SIG-M5 treated with dmso at 0.1 percent for 504 hours (cell line): ENCODE measurements around the gene BMF.

Experiments used
- DNase-seq: peaks from one replicate; lab custom pipeline; 2025; ENCODE audit not compliant: unreplicated experiment; lab: John Stamatoyannopoulos, UW

BMF gene

DNA sequence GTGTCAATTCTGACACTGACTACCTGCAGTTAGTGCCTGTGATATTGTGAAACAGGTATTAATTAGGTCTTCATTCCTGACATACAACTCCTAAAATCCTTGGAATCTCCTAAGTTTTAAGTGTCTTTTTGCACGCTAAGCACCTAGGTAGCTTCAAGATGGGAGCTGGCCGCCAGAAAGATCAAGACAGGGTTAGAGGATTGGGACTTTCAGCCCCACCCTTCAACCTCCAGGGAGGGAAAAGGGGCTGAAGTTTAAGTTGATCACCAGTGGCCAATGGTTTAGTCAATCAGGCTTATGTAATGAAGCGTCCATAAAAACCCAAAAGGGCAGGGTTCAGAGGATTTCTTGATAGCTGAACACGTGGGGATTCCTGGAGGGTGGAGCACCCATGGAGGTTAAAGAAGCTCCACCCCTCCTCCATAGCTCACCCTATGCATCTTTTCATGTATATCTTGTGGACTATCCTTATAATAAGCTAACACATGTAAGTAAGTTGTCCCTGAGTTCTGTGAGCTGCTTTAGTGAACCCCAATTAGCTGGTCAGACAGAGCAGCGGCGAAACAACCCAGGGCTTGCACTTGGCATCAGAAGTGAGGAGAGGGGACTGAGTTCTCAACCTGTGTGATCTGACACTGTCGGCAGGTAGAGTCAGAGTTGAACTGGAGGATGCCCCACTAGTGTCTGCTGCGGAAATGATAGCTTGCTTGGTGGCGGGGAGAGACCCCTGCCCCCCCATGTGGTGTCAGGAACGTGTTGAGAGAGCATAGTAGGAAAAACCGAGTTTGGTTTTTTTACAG lies 56.9 kb downstream of the BMF start:
- no peak for DNase-seq

GRCh38 chr15:40050788-40051470 lies 57.8 kb downstream of the BMF start:
- DNase-seq: no peak

- DNase-seq: no peak
Measured at GRCh38 chr15:40048926-40049475, 59.7 kb downstream of the BMF start.

- DNase-seq: no peak
Measured at GRCh38 chr15:40048211-40048792, 60.4 kb downstream of the BMF start.

GRCh38 chr15:40047415-40048210 lies 61.1 kb downstream of the BMF start:
- DNase-seq: peak; percentile 84

DNA sequence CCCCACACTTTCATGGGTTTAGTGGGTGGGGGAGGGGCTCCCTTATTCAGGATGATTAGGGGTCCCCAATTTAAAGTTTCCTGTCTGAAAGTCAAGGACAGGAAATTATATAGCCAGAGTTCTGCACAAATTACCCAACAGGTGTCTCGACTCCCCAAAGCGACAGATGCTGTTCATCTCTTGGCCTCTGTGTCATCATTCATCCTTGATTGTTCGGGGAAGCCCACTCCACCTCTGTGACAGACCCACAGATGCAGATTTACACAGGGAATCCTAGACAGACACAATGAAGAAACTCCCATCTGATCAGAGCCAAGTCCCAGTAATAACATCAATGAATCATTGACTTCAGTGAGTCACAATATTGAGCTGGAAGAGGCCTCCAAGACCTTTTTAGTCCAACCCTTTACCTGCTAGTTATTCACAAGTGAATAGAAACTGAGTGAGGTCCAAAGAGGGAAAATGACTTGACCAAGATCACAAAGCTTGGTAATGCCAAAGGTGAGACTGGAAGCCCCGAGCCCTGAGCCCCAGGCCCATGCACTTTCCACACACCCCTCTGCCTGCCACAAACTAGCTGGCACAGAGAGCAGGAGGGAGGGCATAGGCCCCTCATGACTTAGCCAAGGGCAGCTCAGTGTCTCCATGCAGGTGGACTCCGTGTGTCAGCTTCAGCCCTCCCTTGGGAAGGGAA lies 61.8 kb downstream of the BMF start:
- DNase-seq: peak; percentile 9

GRCh38 chr15:40045572-40046217 lies 63.0 kb downstream of the BMF start:
- DNase-seq: no peak

DNA sequence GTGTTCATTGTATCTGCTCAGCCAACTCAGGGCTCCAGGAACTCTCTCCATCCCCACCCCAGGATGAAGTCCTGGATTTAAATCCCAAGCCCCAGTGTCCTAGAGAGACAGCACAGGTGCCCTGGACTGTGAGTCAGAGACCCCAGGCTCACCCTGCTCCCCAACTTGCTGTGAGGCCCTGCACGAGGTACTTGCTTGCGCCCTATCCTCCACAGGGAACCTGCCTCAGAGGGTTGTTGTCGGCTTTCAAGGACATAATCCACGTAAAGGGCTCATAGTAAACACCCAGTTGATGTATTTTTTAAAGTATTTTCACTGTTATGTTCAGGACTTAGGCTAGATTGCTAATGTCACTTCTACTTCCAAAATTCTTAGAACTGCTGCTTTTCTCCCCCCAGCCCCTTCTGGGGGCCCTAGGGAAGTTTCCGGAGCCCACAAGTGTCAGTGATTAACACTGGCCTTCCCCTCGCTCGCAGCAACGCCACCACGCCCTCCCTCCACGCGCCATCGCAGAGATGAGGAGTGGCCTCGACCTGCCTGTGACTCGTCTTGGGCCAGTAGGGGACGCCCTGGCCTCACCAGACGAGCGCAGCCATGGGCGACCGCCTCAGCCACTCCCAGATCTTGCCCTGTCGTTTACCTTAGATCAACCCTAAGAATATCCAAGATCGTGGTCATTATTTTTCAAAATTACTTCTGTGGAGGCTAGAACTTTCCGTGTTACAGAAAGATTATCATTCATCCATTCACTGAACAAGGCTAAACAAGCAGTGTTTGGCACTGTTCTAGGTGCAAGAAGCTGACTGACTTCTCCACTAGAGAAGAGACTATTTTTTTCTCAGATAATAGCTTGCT lies 63.7 kb downstream of the BMF start:
- DNase-seq: peak; percentile 75

GRCh38 chr15:40043927-40044716 lies 64.6 kb downstream of the BMF start:
- DNase-seq: no peak

- no peak for DNase-seq
Measured at GRCh38 chr15:40042791-40043320, 65.8 kb downstream of the BMF start.

GRCh38 chr15:40040770-40041169 lies 67.9 kb downstream of the BMF start:
- no peak for DNase-seq

DNA sequence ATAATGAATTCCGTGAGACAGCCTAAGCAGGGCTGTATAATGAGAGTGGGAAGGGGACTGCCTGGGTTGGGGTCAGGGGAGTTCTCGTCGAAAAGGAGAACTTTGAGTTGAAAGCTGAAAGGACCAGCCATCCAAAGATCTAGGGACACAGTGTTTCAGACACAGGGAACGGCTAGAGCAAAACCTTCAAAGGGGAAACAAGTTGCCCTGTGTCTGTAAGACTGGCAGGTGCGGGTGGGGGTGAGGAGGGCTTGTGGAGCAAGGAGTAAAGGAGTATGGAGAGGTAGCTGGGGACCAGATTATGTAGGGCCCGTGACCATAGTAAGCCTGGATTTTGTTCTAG lies 68.4 kb downstream of the BMF start:
- DNase-seq: no peak

DNA sequence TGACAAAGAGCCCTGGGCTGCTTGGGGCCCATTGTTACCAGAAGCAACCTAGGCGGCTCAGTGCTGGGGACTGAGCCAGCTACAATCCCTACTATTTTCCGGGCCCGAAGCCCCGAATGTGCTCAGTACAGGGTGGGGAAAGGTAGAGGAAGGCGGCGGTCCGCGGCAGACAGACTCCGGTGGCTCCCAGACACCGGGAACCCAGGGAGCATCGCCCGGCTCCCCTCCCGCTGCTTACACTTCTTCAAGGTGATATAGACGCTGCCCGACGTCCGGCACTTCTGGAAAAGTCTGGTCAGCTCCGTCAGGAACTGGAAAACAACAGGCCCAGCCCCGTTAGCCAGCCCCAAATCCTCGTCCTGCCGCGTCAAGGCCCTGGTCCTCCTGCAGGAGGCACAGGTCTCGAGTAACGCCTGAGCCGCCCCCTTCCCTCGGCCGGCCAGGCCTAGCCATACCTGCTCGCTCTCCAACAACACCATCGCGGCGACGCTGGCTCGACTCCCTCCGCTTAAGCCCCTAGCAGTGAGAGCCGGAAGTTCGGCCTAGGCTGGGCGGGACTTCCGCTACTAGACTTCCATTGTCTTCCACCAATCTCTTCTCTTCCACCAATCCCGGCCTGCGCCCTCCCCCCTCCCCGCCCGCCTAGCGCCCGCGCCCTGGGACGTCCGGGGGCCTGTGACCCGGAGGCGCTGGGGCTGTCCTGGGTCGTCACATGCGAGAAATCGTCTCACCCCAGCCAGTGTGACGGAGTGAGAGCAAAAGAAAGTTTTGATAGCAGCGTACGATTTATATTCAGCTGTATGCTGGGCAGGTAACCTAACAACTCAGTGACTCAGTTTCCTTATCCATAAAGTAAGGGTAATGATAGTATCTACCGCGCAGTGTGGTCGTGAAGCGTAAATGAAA lies 69.8 kb downstream of the BMF start, which contains the start of gene SRP14:
Gene SRP14 (minus strand): TSS at position 544 of the 906 bp plus-strand sequence. CDS start 65 bp downstream, at position 479.
- peak; percentile 92 for DNase-seq

GRCh38 chr15:40038275-40038637 lies 70.4 kb downstream of the BMF start:
- no peak for DNase-seq
